MM.1S (cell line): Measurements from ENCODE around the gene ACO1.

Source experiments
- EZH2 ChIP-seq: fragments of 300-600 bp; sonication (generic); optimal IDR thresholded peaks from 2 replicates; pipeline ENCODE3; 2017; ENCODE audit warnings: low read depth, mild to moderate bottlenecking, antibody characterized with exemption, low read length, mixed read lengths
- EZH2phosphoT487 ChIP-seq: fragments of 300-600 bp; sonication (generic); IDR thresholded peaks from 2 replicates; pipeline ENCODE4 v1.6.1; 2018; ENCODE audit warnings: antibody characterized with exemption, low read length
- TF ChIP-seq, protein P1 (sequence below): fragments of 300-600 bp; sonication (generic); IDR thresholded peaks from 2 replicates; pipeline ENCODE4 v1.5.1; 2016; ENCODE audit warnings: antibody characterized with exemption, low read length, mixed read lengths

DNA sequence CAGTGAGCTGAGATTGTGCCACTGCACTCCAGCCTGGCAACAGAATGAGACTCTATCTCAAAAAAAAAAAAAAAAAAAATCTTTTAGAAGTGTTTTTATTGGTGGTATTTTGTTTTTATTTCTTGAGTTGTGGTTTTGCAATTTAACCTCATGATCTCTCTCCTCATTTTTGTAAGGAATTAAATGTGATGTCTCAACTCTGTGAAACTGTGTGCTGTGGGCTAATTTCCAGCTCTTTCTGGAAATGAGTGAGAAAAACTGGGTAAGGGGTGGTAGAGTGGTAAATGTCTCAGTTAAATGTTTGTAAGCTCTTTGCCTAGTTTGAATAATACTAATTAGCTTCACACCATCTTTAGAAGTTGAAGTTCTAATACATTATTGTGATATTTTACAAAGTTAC, 29.0 kb downstream of the ACO1 start:
- TF ChIP-seq EZH2phosphoT487 (no peak), EZH2 (no peak)
- TF ChIP-seq, protein P1, sequence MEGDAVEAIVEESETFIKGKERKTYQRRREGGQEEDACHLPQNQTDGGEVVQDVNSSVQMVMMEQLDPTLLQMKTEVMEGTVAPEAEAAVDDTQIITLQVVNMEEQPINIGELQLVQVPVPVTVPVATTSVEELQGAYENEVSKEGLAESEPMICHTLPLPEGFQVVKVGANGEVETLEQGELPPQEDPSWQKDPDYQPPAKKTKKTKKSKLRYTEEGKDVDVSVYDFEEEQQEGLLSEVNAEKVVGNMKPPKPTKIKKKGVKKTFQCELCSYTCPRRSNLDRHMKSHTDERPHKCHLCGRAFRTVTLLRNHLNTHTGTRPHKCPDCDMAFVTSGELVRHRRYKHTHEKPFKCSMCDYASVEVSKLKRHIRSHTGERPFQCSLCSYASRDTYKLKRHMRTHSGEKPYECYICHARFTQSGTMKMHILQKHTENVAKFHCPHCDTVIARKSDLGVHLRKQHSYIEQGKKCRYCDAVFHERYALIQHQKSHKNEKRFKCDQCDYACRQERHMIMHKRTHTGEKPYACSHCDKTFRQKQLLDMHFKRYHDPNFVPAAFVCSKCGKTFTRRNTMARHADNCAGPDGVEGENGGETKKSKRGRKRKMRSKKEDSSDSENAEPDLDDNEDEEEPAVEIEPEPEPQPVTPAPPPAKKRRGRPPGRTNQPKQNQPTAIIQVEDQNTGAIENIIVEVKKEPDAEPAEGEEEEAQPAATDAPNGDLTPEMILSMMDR, result no peak
